Thoracic aorta (tissue), 2 donors: ENCODE results near the gene C19orf67. TPM values are rescaled to one million over a fixed set of nuclear protein-coding genes. Genes with fewer than 3 reads are reported as not detected.

Experiments used
- ATAC-seq: fragments of 150-250 bp; one replicate; pipeline ENCODE4 v1.8.0; 2017; ENCODE audit warnings: low read depth; ENCODE audit not compliant: insufficient number of reproducible peaks, low FRiP score
- DNase-seq: peaks from one replicate; pipeline ENCODE4 v3.0.0-alpha.2; 2020; ENCODE audit warnings: low spot score
- H3K27ac ChIP-seq, 2 donors: fragments of 200-600 bp; sonication (generic); 1 replicate in 1 of 2; 2 replicates in 1 of 2; pipeline ENCODE4 v1.5.1; 2016; ENCODE audit warnings: mild to moderate bottlenecking in 2 of 2, moderate library complexity in 2 of 2
- H3K27me3 ChIP-seq: fragments of 200-600 bp; sonication (generic); replicated peaks from 2 replicates; pipeline ENCODE4 v1.6.0; 2016; ENCODE audit warnings: mild to moderate bottlenecking; ENCODE audit not compliant: insufficient read depth
- H3K36me3 ChIP-seq: fragments of 200-600 bp; sonication (generic); one replicate; pipeline ENCODE4 v1.5.1; 2016
- H3K4me1 ChIP-seq, 2 donors: fragments of 200-600 bp; sonication (generic); 1 replicate in 1 of 2; 2 replicates in 1 of 2; pipeline versions ENCODE4 v1.5.1 to v1.6.0; 2016; ENCODE audit warnings: low read depth in 2 of 2, mild to moderate bottlenecking in 1 of 2; ENCODE audit not compliant: control insufficient read depth in 1 of 2
- H3K4me3 ChIP-seq: fragments of 200-600 bp; sonication (generic); 2 replicates; pipeline ENCODE4 v1.5.1; 2016; ENCODE audit warnings: mild to moderate bottlenecking
- H3K9me3 ChIP-seq: fragments of 200-600 bp; sonication (generic); 2 replicates; pipeline ENCODE4 v1.5.1; 2016
- CTCF ChIP-seq: fragments of 200-600 bp; sonication (generic); IDR thresholded peaks from one replicate; pipeline ENCODE4 v1.5.1; 2019; ENCODE audit warnings: antibody characterized with exemption
- total RNA-seq, 2 donors: library from RNA; depleted of rRNA; stranded (reverse); fragments of >200 nt; gene quantifications; one replicate each; pipeline versions ENCODE4 v1.1.0 to v1.2.3, GENCODE V29; 2016

The C19orf67 gene
- total RNA-seq, 2 donors from 2014 or later = not detected

GRCh38 chr19:14081797-14082674 is 3.5 kb downstream of the C19orf67 start:
- peak; percentile 13 for ATAC-seq
- no peak for DNase-seq

GRCh38 chr19:14080887-14081796 is 4.4 kb downstream of the C19orf67 start:
- H3K27me3 ChIP-seq = no peaks in the 10 kb centered on the region

More at GRCh38 chr19:14081797-14082674, 3.5 kb downstream of the C19orf67 start:
- TF ChIP-seq CTCF = no peak
- Histone ChIP-seq H3K27ac (peak overlapping the region; percentile 79 to 87), H3K36me3 (no peaks in the 10 kb centered on the region), H3K27me3 (no peaks in the 10 kb centered on the region), H3K9me3 (no peaks in the 10 kb centered on the region), H3K4me3 (peak overlapping the region; percentile 82), H3K4me1 (peaks cover 13 to 24% of the 10 kb centered on the region in 2 donors)

GRCh38 chr19:14078411-14078810 is 7.2 kb downstream of the C19orf67 start:
- no peaks in the 10 kb centered on the region for H3K27me3 ChIP-seq
- no peak for TF ChIP-seq CTCF
- DNase-seq = no peak
- no peaks in the 10 kb centered on the region for H3K36me3 ChIP-seq
- H3K4me1 ChIP-seq = peaks cover 18 to 43% of the 10 kb centered on the region in 2 donors
- ATAC-seq = no peak
- no peak overlapping the region for H3K27ac ChIP-seq
- no peak overlapping the region for H3K4me3 ChIP-seq
- H3K9me3 ChIP-seq = no peaks in the 10 kb centered on the region

More at GRCh38 chr19:14080887-14081796, 4.4 kb downstream of the C19orf67 start:
- peak overlapping the region; percentile 82 for H3K4me3 ChIP-seq
- no peak for TF ChIP-seq CTCF
- DNase-seq (peak; percentile 89), ATAC-seq (peak; percentile 100)
- H3K4me1 ChIP-seq = peaks cover 13 to 24% of the 10 kb centered on the region in 2 donors
- H3K36me3 ChIP-seq = no peaks in the 10 kb centered on the region
- peak overlapping the region; percentile 87 to 91 for H3K27ac ChIP-seq
- no peaks in the 10 kb centered on the region for H3K9me3 ChIP-seq

- H3K9me3 ChIP-seq = no peaks in the 10 kb centered on the region
- no peaks in the 10 kb centered on the region for H3K36me3 ChIP-seq
- no peak for DNase-seq
- H3K27ac ChIP-seq = peak overlapping the region; percentile 84 to 95
- H3K4me1 ChIP-seq = peaks cover 6 to 38% of the 10 kb centered on the region in 2 donors
- no peak for TF ChIP-seq CTCF
- peak overlapping the region; percentile 92 for H3K4me3 ChIP-seq
- no peak for ATAC-seq
- H3K27me3 ChIP-seq = no peaks in the 10 kb centered on the region
Observed at GRCh38 chr19:14073925-14074838, 11.4 kb downstream of the C19orf67 start.
